BJ (cell line): ENCODE data around the gene TAF5L. TPM values are rescaled to one million over a fixed set of nuclear protein-coding genes. Genes with fewer than 3 reads are reported as not detected.

Source experiments
- CTCF ChIA-PET: fragments of 350-600 bp; formaldehyde crosslinking; extraction: SDS; loops from one replicate; lab custom pipeline; 2021; ENCODE audit warnings: antibody characterized with exemption, inconsistent platforms; lab: Yijun Ruan, JAX
- POLR2A ChIA-PET: fragments of 300-600 bp; sonication (Branson Sonifier 250); formaldehyde crosslinking; extraction: SDS; loops from one replicate; lab custom pipeline; 2021; ENCODE audit warnings: antibody characterized with exemption; lab: Charles Lee
- DNase-seq: peaks from one replicate; pipeline ENCODE4 v3.0.0-alpha.2; 2011; ENCODE audit warnings: low read depth
- H3K27me3 ChIP-seq: 2 replicates; pipeline ENCODE4 v1.6.0; 2011; ENCODE audit warnings: low read length; ENCODE audit not compliant: control insufficient read depth, insufficient read depth
- H3K36me3 ChIP-seq: 2 replicates; pipeline ENCODE4 v1.5.1; 2011; ENCODE audit warnings: low read length; ENCODE audit not compliant: control insufficient read depth, insufficient read depth
- H3K4me3 ChIP-seq: 2 replicates; pipeline ENCODE4 v1.5.1; 2011; ENCODE audit warnings: low read depth, mild to moderate bottlenecking, control low read depth, low read length
- polyA plus RNA-seq: library from polyadenylated mRNA; depleted of rRNA; stranded (reverse); fragments of >200 nt; gene quantifications from 2 replicates; pipeline ENCODE4 v1.2.3, GENCODE V29; 2011
- TF ChIP-seq, protein P1 (sequence below): IDR thresholded peaks from 2 replicates; pipeline ENCODE4 v1.5.1; 2011; ENCODE audit warnings: low read depth, mild to moderate bottlenecking, control low read depth, inconsistent platforms, low read length, moderate library complexity; ENCODE audit not compliant: insufficient read depth

TAF5L gene
- polyA plus RNA-seq, 1 experiment, result 19.4 TPM

DNA sequence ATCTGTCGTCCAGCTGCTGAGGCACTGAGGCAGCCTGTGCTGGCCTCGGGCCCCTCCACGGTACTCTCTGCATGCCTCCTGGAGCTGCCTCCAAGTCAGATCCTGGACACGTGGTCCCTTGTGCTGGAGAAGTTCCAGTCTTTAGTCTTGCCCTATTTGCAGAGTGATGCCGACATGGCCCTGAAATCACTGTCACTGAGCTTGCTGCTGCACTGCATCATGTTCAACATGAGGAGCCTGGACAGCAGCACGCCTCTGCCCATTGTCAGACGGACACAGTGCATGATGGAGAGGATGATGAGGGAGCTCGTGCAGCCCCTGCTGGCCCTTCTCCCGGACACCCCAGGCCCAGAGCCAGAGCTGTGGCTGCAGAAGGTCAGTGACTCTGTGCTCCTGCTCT is 10.1 kb upstream of the TAF5L start:
- H3K36me3 ChIP-seq, result peaks cover 27% of the 10 kb centered on the region
- no peak for DNase-seq
- POLR2A ChIA-PET, result no interaction called here

DNA sequence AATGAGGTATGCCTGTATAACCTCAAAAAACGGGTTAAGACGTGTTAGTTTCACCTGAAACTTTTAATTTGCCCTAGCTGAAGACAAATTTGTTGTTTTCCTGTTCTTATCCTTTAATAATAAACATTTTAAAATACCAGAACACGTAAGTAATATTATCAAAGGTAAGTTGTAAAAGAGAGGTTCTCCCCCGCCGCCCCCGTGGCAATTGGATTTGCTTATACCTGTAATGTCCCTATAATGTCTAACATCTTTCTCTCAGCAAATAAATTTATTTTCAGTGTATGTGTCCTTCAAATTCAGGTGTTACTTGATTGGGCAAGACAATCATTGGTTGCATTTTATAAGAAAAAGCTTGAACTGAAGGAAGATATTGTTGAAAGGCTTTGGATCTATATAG is 6.0 kb upstream of the TAF5L start:
- ChIA-PET CTCF (no interaction called here), POLR2A (no interaction called here)
- TF ChIP-seq, protein P1, sequence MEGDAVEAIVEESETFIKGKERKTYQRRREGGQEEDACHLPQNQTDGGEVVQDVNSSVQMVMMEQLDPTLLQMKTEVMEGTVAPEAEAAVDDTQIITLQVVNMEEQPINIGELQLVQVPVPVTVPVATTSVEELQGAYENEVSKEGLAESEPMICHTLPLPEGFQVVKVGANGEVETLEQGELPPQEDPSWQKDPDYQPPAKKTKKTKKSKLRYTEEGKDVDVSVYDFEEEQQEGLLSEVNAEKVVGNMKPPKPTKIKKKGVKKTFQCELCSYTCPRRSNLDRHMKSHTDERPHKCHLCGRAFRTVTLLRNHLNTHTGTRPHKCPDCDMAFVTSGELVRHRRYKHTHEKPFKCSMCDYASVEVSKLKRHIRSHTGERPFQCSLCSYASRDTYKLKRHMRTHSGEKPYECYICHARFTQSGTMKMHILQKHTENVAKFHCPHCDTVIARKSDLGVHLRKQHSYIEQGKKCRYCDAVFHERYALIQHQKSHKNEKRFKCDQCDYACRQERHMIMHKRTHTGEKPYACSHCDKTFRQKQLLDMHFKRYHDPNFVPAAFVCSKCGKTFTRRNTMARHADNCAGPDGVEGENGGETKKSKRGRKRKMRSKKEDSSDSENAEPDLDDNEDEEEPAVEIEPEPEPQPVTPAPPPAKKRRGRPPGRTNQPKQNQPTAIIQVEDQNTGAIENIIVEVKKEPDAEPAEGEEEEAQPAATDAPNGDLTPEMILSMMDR, result no peak
- no peak for DNase-seq
- Histone ChIP-seq H3K27me3 (no peaks in the 10 kb centered on the region), H3K4me3 (no peak overlapping the region), H3K36me3 (peaks cover 20% of the 10 kb centered on the region)

More for the DNA sequence above, 10.1 kb upstream of the TAF5L start:
- no peaks in the 10 kb centered on the region for H3K27me3 ChIP-seq
- H3K4me3 ChIP-seq, result no peak overlapping the region
- TF ChIP-seq, protein P1, result no peak
- CTCF ChIA-PET, result no interaction called here

DNA sequence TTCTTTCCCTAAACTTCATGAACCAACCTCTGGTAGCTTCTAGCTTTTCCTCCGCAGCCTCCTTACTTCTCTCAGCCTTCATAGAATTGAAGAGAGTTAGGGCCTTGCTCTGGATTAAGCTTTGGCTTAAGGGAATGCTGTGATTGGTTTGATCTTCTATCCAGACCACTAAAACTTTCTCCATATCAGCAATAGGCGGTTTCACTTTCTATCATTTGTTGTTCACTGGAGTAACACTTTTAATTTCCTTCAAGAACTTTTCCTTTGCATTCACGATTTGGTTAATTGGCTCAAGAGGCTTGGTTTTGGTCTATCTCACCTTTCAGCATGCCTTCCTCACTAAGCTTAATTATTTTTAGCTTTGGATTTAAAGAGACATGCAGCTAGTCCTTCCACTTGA is 5.2 kb upstream of the TAF5L start:
- TF ChIP-seq, protein P1, result no peak
- POLR2A ChIA-PET, result no interaction called here
- CTCF ChIA-PET, result interaction anchor here (0.6 to 4.1 kb wide), 2 partner anchors 73 to 635 kb away, joined by 4 to 14 read pairs; partner anchors contain the start of gene ABCB10
- no peak for DNase-seq
- H3K36me3 ChIP-seq, result peaks cover 12% of the 10 kb centered on the region
- H3K27me3 ChIP-seq, result no peaks in the 10 kb centered on the region
- no peak overlapping the region for H3K4me3 ChIP-seq

DNA sequence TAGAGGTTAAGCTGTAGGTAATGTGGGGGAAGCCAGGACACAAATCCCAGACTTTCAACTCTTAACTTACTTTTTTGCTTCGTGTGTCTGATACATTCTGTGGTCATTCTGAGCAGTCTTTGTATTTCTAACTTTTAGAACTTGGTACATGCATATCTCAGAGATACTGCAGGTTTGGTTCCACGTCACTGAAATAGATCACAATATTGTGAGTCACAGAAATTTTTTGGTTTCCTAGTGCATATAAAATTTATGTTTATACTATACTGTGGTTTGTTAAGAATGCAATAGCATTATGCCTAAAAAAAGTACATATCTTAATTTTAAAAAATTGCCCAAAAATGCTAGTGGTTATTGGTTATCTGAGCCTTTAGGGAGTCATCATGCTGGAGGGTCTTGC is 3.3 kb upstream of the TAF5L start:
- CTCF ChIA-PET, result interaction anchor here (1.0 to 4.1 kb wide), 2 partner anchors 10 to 71 kb away, joined by 5 to 14 read pairs; partner anchors contain the start of gene ABCB10
- POLR2A ChIA-PET, result no interaction called here
- TF ChIP-seq, protein P1, result no peak
- H3K36me3 ChIP-seq, result no peaks in the 10 kb centered on the region
- no peak for DNase-seq
- H3K27me3 ChIP-seq, result no peaks in the 10 kb centered on the region
- no peak overlapping the region for H3K4me3 ChIP-seq

DNA sequence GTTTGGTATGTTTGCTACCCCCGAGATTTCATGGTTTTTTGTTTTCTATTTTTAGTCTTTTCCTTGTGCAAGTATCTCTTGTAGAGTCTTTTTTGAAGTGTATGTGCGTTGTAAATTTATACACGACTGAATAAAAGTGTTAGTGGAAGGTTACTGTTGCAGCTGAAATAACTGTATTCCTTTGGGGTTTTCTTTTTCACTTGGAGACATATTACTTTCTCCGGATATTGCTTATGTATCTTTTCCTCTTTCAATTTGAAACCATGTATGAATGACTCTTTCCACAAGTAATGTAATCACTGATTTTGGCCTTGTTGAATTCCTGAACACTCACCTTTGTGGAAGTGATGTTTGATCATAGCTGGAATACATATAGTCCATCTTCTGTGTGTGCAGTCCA is 1.1 kb upstream of the TAF5L start:
- no peak for DNase-seq
- POLR2A ChIA-PET, result no interaction called here
- no peaks in the 10 kb centered on the region for H3K36me3 ChIP-seq
- CTCF ChIA-PET, result interaction anchor here (1.0 to 1.2 kb wide), 2 partner anchors 65 to 68 kb away, joined by 3 read pairs; no protein-coding TSS in a partner anchor
- peak overlapping the region; percentile 79 for H3K4me3 ChIP-seq
- no peaks in the 10 kb centered on the region for H3K27me3 ChIP-seq
- TF ChIP-seq, protein P1, result no peak
